Panc1 (cell line): ENCODE measurements around the gene STK10. TPM values are rescaled to one million over a fixed set of nuclear protein-coding genes. Genes with fewer than 3 reads are reported as not detected.

Experiments used
- ATAC-seq: fragments of 200-7000 bp; cut with Tn5 transposase; 2 replicates; pipeline ENCODE4 v1.9.1; 2020; ENCODE audit warnings: mild to moderate bottlenecking, moderate library complexity
- BruUV-seq: library from RNA; stranded (reverse); fragments of 400-500 nt; replicated peaks from 2 replicates; lab custom pipeline; 2021; lab: Mats Ljungman, UMichigan
- CTCF ChIA-PET: fragments of 300-600 bp; sonication (Branson Sonifier 250); formaldehyde crosslinking; loops from one replicate; lab custom pipeline; 2022; ENCODE audit warnings: antibody characterized with exemption; lab: Charles Lee
- POLR2A ChIA-PET: fragments of 300-600 bp; sonication (Branson Sonifier 250); formaldehyde crosslinking; loops from one replicate; lab custom pipeline; 2022; ENCODE audit warnings: antibody characterized with exemption; lab: Charles Lee
- DNase-seq: peaks from one replicate; pipeline ENCODE4 v3.0.0-alpha.2; 2010; ENCODE audit warnings: low read depth, low spot score
- H3K27ac ChIP-seq: 2 replicates; pipeline ENCODE4 v1.5.1; 2011; ENCODE audit warnings: mild to moderate bottlenecking, low read length, inconsistent platforms
- H3K27me3 ChIP-seq: fragments of 200-500 bp; sonication (Bioruptor generic); 2 replicates; pipeline ENCODE4 v1.6.0; 2014; ENCODE audit warnings: low read length, inconsistent platforms; ENCODE audit not compliant: control insufficient read depth, insufficient read depth
- H3K36me3 ChIP-seq: fragments of 200-500 bp; sonication (Bioruptor generic); 2 replicates; pipeline ENCODE4 v1.5.1; 2014; ENCODE audit warnings: inconsistent platforms, mild to moderate bottlenecking, low read length, moderate library complexity; ENCODE audit not compliant: control insufficient read depth, insufficient read depth
- H3K4me1 ChIP-seq: 2 replicates; pipeline ENCODE4 v1.5.1; 2011; ENCODE audit warnings: inconsistent platforms, mild to moderate bottlenecking, low read length, moderate library complexity; ENCODE audit not compliant: control insufficient read depth, insufficient read depth
- H3K4me3 ChIP-seq, 2 experiments: 2 replicates each; pipeline ENCODE4 v1.5.1; 2011 to 2012; ENCODE audit warnings: low read depth in 2 of 2, low read length in 2 of 2, mild to moderate bottlenecking in 2 of 2, inconsistent platforms in 1 of 2, moderate library complexity in 1 of 2
- H3K9me3 ChIP-seq: fragments of 200-500 bp; sonication (Bioruptor generic); 2 replicates; pipeline ENCODE4 v1.5.1; 2014; ENCODE audit warnings: low read depth, mild to moderate bottlenecking, inconsistent platforms, low read length, moderate library complexity; ENCODE audit not compliant: control insufficient read depth, insufficient read depth
- CTCF ChIP-seq: fragments of 450-650 bp; IDR thresholded peaks from 2 replicates; pipeline ENCODE4 v1.5.1; 2017; ENCODE audit warnings: mild to moderate bottlenecking
- POLR2AphosphoS5 ChIP-seq: IDR thresholded peaks from 2 replicates; pipeline ENCODE4 v1.6.1; 2012; ENCODE audit warnings: mild to moderate bottlenecking, low read depth, low read length, moderate library complexity
- REST ChIP-seq, 2 experiments: IDR thresholded peaks; 2 replicates each; pipeline ENCODE4 v1.6.1; 2011 to 2012; ENCODE audit warnings: low read depth in 2 of 2, control low read depth in 1 of 2, low read length in 1 of 2, mild to moderate bottlenecking in 1 of 2, moderate library complexity in 1 of 2; ENCODE audit not compliant: insufficient read depth in 1 of 2
- SIN3A ChIP-seq: IDR thresholded peaks from 2 replicates; pipeline ENCODE4 v1.6.1; 2012; ENCODE audit warnings: low read depth, mild to moderate bottlenecking, low read length, moderate library complexity, borderline replicate concordance; ENCODE audit not compliant: insufficient read depth
- TCF7L2 ChIP-seq: IDR thresholded peaks from 2 replicates; pipeline ENCODE4 v1.6.1; 2011; ENCODE audit warnings: mild to moderate bottlenecking, low read depth, low read length, inconsistent platforms
- in situ Hi-C: cut with HindIII; loops from 2 replicates; pipeline ENCODE4 v1.10.0; 2016; ENCODE audit warnings: low sequenced_read_pairs, low pct_unique_long_range_greater_than_20kb
- intact Hi-C: fragments of 100-400 bp; cut with micrococcal nuclease; formaldehyde crosslinking; loops from one replicate; pipeline ENCODE4 v1.10.0; 2022; ENCODE audit not compliant: unreplicated experiment
- total RNA-seq: library from RNA; stranded (reverse); gene quantifications from one replicate; pipeline ENCODE4 v1.2.1, GENCODE V29; 2021; ENCODE audit not compliant: unreplicated experiment

Gene STK10
- total RNA-seq, 1 experiment from 2014 or later, result 34.9 TPM

GRCh38 chr5:172051643-172052339 is 136.2 kb downstream of the STK10 start:
- no peak overlapping the region for H3K27ac ChIP-seq
- ATAC-seq (no peak), DNase-seq (no peak)
- in situ Hi-C loops, result no loop called here
- no peaks in the 10 kb centered on the region for H3K36me3 ChIP-seq
- BruUV-seq, result no TSS peak
- ChIA-PET POLR2A (no interaction called here), CTCF (no interaction called here)
- TF ChIP-seq CTCF (no peak), SIN3A (no peak), POLR2AphosphoS5 (no peak), TCF7L2 (no peak), REST (IDR thresholded peaks at IDR 0.05; ENCODE audit: insufficient read depth in 1 of 2, low read depth in 2 of 2, low read length in 1 of 2) (no peak)
- no peaks in the 10 kb centered on the region for H3K9me3 ChIP-seq
- intact Hi-C loops, result no loop called here
- no peaks in the 10 kb centered on the region for H3K27me3 ChIP-seq
- no peaks in the 10 kb centered on the region for H3K4me1 ChIP-seq
- no peak overlapping the region for H3K4me3 ChIP-seq

GRCh38 chr5:172050080-172050479 is 137.9 kb downstream of the STK10 start:
- H3K36me3 ChIP-seq, result no peaks in the 10 kb centered on the region
- H3K9me3 ChIP-seq, result no peaks in the 10 kb centered on the region
- no peak overlapping the region for H3K4me3 ChIP-seq
- BruUV-seq, result no TSS peak
- DNase-seq (no peak), ATAC-seq (no peak)
- POLR2A ChIA-PET, result interaction anchor here (0.7 kb wide), 1 partner anchor 61 kb away, joined by 5 read pairs; no protein-coding TSS in a partner anchor
- H3K27ac ChIP-seq, result no peak overlapping the region
- H3K27me3 ChIP-seq, result no peaks in the 10 kb centered on the region
- H3K4me1 ChIP-seq, result no peaks in the 10 kb centered on the region
- in situ Hi-C loops, result no loop called here
- CTCF ChIA-PET, result no interaction called here
- intact Hi-C loops, result no loop called here
- TF ChIP-seq CTCF (no peak), POLR2AphosphoS5 (no peak), TCF7L2 (no peak), REST (IDR thresholded peaks at IDR 0.05; ENCODE audit: insufficient read depth in 1 of 2, low read depth in 2 of 2, low read length in 1 of 2) (no peak), SIN3A (no peak)
